Astrocyte (in vitro differentiated cells and primary cell): ENCODE results near the gene HTT-AS. TPM values are rescaled to one million over a fixed set of nuclear protein-coding genes. Genes with fewer than 3 reads are reported as not detected.

ENCODE experiments used
- DNase-seq: peaks from one replicate; pipeline ENCODE4 v3.0.0-alpha.2; 2010; ENCODE audit warnings: low read depth
- FAIRE-seq: peaks from 2 replicates; lab custom pipeline; 2011; peaks lifted over from hg19 to GRCh38; lab: Jason Lieb, UNC
- H2AFZ ChIP-seq: 2 replicates; pipeline ENCODE4 v1.6.0; 2012; ENCODE audit warnings: low read depth, low read length, inconsistent platforms
- H3K27ac ChIP-seq: 2 replicates; pipeline ENCODE4 v1.5.1; 2011; ENCODE audit warnings: low read depth, low read length, inconsistent platforms
- H3K27me3 ChIP-seq: 2 replicates; pipeline ENCODE4 v1.6.0; 2011; ENCODE audit warnings: low read length, inconsistent platforms; ENCODE audit not compliant: insufficient read depth
- H3K36me3 ChIP-seq: 2 replicates; pipeline ENCODE4 v1.5.1; 2011; ENCODE audit warnings: low read length, inconsistent platforms; ENCODE audit not compliant: insufficient read depth
- H3K4me1 ChIP-seq: 2 replicates; pipeline ENCODE4 v1.5.1; 2011; ENCODE audit warnings: low read length, inconsistent platforms; ENCODE audit not compliant: insufficient read depth
- H3K4me2 ChIP-seq: 2 replicates; pipeline ENCODE4 v1.6.0; 2012; ENCODE audit warnings: low read length, inconsistent platforms
- H3K4me3 ChIP-seq: 2 replicates; pipeline ENCODE4 v1.5.1; 2011; ENCODE audit warnings: low read depth, mild to moderate bottlenecking, low read length, inconsistent platforms; ENCODE audit not compliant: insufficient read depth
- H3K79me2 ChIP-seq: 2 replicates; pipeline ENCODE4 v1.6.0; 2012; ENCODE audit warnings: mild to moderate bottlenecking, low read length, inconsistent platforms; ENCODE audit not compliant: insufficient read depth
- H3K9ac ChIP-seq: 2 replicates; pipeline ENCODE4 v1.6.0; 2012; ENCODE audit warnings: mild to moderate bottlenecking, low read length, inconsistent platforms
- H3K9me3 ChIP-seq: 2 replicates; pipeline ENCODE4 v1.5.1; 2012; ENCODE audit warnings: low read depth, mild to moderate bottlenecking, low read length, inconsistent platforms; ENCODE audit not compliant: insufficient read depth
- H4K20me1 ChIP-seq: 2 replicates; pipeline ENCODE4 v1.6.0; 2012; ENCODE audit warnings: low read length, inconsistent platforms; ENCODE audit not compliant: insufficient read depth
- H3K27ac Mint-ChIP-seq: one replicate; pipeline ENCODE4 v1.8.0; 2021; ENCODE audit warnings: mild to moderate bottlenecking, mixed read lengths; ENCODE audit not compliant: unreplicated experiment
- H3K27me3 Mint-ChIP-seq: one replicate; pipeline ENCODE4 v1.8.0; 2021; ENCODE audit warnings: low read depth, mixed read lengths; ENCODE audit not compliant: unreplicated experiment
- H3K36me3 Mint-ChIP-seq: one replicate; pipeline ENCODE4 v1.8.0; 2021; ENCODE audit warnings: low read depth, mixed read lengths; ENCODE audit not compliant: unreplicated experiment
- H3K4me1 Mint-ChIP-seq: one replicate; pipeline ENCODE4 v1.8.0; 2021; ENCODE audit warnings: low read depth, mixed read lengths; ENCODE audit not compliant: unreplicated experiment
- H3K4me3 Mint-ChIP-seq: one replicate; pipeline ENCODE4 v1.8.0; 2021; ENCODE audit warnings: mild to moderate bottlenecking, moderate library complexity, mixed read lengths; ENCODE audit not compliant: unreplicated experiment
- H3K9me3 Mint-ChIP-seq: one replicate; pipeline ENCODE4 v1.8.0; 2021; ENCODE audit warnings: mild to moderate bottlenecking, mixed read lengths; ENCODE audit not compliant: unreplicated experiment
- CTCF ChIP-seq: IDR thresholded peaks from 2 replicates; pipeline ENCODE4 v1.5.1; 2011; ENCODE audit warnings: low read depth, mild to moderate bottlenecking, inconsistent platforms, low read length, moderate library complexity; ENCODE audit not compliant: insufficient read depth
- EZH2 ChIP-seq: IDR thresholded peaks from 2 replicates; pipeline ENCODE4 v1.6.1; 2012; ENCODE audit warnings: mild to moderate bottlenecking, low read length, inconsistent platforms; ENCODE audit not compliant: insufficient read depth
- total RNA-seq: library from RNA; stranded (reverse); gene quantifications from 2 replicates; pipeline ENCODE4 v1.2.1, GENCODE V29; 2021

Gene HTT-AS
- total RNA-seq, 1 donor from 2014 or later, result not detected

GRCh38 chr4:3034231-3034630 lies 40.1 kb downstream of the HTT-AS start:
- peaks cover 57% of the 10 kb centered on the region for H3K27me3 Mint-ChIP-seq

GRCh38 chr4:3031357-3032082 lies 42.8 kb downstream of the HTT-AS start:
- DNase-seq (no peak), FAIRE-seq (no peak)
- Mint-ChIP-seq H3K4me1 (no peaks in the 10 kb centered on the region), H3K9me3 (no peaks in the 10 kb centered on the region), H3K36me3 (peaks cover 4% of the 10 kb centered on the region), H3K27ac (no peak overlapping the region), H3K27me3 (peaks cover 56% of the 10 kb centered on the region), H3K4me3 (no peak overlapping the region)
- Histone ChIP-seq H3K9ac (no peak overlapping the region), H3K4me3 (no peak overlapping the region), H3K27me3 (peaks cover 2% of the 10 kb centered on the region), H3K36me3 (no peaks in the 10 kb centered on the region), H3K27ac (no peak overlapping the region), H3K9me3 (no peaks in the 10 kb centered on the region), H4K20me1 (no peaks in the 10 kb centered on the region), H3K79me2 (no peaks in the 10 kb centered on the region), H3K4me2 (no peak overlapping the region), H3K4me1 (no peaks in the 10 kb centered on the region), H2AFZ (no peak overlapping the region)
- no peak for TF ChIP-seq CTCF
- TF ChIP-seq EZH2, result no peak

More at GRCh38 chr4:3034231-3034630, 40.1 kb downstream of the HTT-AS start:
- Histone ChIP-seq H3K4me3 (no peak overlapping the region), H4K20me1 (no peaks in the 10 kb centered on the region), H3K27ac (no peak overlapping the region), H3K36me3 (no peaks in the 10 kb centered on the region), H2AFZ (no peak overlapping the region), H3K4me1 (no peaks in the 10 kb centered on the region), H3K79me2 (no peaks in the 10 kb centered on the region), H3K4me2 (no peak overlapping the region), H3K9me3 (no peaks in the 10 kb centered on the region), H3K27me3 (peaks cover 2% of the 10 kb centered on the region), H3K9ac (no peak overlapping the region)
- Mint-ChIP-seq H3K36me3 (peaks cover 4% of the 10 kb centered on the region), H3K4me3 (no peak overlapping the region), H3K9me3 (no peaks in the 10 kb centered on the region), H3K4me1 (no peaks in the 10 kb centered on the region), H3K27ac (no peak overlapping the region)
- no peak for FAIRE-seq
- DNase-seq, result no peak
- no peak for TF ChIP-seq EZH2
- no peak for TF ChIP-seq CTCF
